Measurements from ENCODE around the gene HECTD4.
"Not testable (repeated sequence)": the region's sequence is repeated elsewhere in the genome, so short reads cannot be mapped to it uniquely, and the experiment has no call there.

HECTD4 gene

DNA sequence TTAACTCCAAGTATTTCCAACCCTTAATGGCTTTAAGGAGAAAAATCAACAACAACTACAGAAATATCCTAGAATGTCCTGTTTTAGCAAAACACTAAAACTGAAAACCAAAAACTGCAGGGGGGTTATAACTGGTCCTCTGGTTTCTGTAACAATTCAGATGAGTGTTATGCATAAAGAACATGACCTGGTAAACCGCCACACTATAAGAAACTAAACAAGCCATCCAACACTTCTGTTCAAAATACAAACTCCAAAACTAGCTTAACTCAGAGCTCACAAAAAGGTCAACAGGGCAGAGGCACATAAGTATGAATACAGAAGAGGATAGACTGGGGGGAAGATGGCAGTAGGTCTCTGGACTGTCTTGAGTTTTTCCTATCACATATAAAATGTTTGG, 38.0 kb downstream of the HECTD4 start:
- TF ChIP-seq, protein P1, sequence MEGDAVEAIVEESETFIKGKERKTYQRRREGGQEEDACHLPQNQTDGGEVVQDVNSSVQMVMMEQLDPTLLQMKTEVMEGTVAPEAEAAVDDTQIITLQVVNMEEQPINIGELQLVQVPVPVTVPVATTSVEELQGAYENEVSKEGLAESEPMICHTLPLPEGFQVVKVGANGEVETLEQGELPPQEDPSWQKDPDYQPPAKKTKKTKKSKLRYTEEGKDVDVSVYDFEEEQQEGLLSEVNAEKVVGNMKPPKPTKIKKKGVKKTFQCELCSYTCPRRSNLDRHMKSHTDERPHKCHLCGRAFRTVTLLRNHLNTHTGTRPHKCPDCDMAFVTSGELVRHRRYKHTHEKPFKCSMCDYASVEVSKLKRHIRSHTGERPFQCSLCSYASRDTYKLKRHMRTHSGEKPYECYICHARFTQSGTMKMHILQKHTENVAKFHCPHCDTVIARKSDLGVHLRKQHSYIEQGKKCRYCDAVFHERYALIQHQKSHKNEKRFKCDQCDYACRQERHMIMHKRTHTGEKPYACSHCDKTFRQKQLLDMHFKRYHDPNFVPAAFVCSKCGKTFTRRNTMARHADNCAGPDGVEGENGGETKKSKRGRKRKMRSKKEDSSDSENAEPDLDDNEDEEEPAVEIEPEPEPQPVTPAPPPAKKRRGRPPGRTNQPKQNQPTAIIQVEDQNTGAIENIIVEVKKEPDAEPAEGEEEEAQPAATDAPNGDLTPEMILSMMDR (IDR thresholded peaks at IDR 0.05; ENCODE audit: low read depth, low read length), result no peak
- no peak for DNase-seq (ENCODE audit: low read depth in 2 of 2)
- no peak overlapping the region for H3K4me3 ChIP-seq (replicated peaks in 1 of 2; ENCODE audit: low read depth in 2 of 2, low read length in 2 of 2)

DNA sequence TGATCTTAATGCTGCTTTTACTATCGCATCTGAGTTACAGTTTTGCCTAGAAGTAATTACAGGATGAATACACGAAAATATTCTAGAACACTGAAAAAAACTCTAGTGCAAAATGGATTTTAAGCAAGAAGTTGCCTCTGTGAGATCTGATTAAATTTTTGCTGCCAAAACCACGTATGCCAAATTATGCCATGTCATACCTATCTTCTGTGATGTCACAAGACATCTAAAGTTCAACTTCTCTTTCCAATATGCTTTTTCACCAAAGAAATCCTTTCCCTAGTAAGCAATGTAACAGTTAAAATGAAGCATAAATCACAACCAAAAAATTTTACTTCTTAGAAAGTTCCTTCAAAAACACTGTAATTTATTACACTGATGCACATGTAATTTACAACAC, 39.6 kb downstream of the HECTD4 start:
- DNase-seq (ENCODE audit: low read depth in 2 of 2), result no peak
- TF ChIP-seq, protein P1 (IDR thresholded peaks at IDR 0.05; ENCODE audit: low read depth, low read length), result no peak
- no peak overlapping the region for H3K4me3 ChIP-seq (replicated peaks in 1 of 2; ENCODE audit: low read depth in 2 of 2, low read length in 2 of 2)

DNA sequence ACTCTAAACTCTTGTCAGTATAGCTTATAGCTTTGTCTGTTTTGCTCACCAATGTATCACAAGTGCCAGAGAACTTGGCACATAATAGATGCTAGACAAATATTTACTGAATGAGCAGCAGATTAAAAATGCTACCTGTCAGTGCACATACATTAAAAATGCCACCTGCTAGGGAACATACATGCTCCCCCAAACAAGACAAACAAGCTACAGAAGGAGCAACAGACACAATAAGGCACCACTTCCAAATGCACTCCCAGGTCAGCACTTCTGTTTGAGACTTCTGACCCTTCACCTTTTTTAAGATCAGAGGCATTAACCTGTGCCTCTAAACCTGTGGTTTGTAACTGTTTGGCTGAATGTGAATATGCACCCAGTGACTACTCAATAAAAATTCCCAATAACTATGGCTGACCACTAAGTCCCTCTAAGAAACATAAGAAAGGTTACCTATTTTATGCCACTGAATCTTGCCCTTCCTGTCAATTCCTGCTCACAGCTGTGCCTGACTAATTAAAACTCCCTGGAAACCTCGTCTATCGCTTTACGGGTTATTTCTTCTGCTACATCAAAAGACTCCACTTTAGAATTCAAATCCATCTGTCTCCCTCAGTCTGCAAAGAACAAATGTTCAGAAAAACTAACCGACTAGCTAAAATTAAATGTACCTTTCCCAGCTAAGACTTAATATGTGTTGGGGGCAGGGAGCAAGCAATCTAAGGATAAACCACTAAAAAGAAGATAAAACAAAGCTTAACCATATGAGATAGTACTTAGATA, 41.0 kb downstream of the HECTD4 start:
- TF ChIP-seq, protein P1 (IDR thresholded peaks at IDR 0.05; ENCODE audit: low read depth, low read length), result no peak
- no peak overlapping the region for H3K4me3 ChIP-seq (replicated peaks in 1 of 2; ENCODE audit: low read depth in 2 of 2, low read length in 2 of 2)

GRCh38 chr12:112340230-112340629, 42.0 kb downstream of the HECTD4 start:
- TF ChIP-seq, protein P1 (IDR thresholded peaks at IDR 0.05; ENCODE audit: low read depth, low read length), result no peak
- no peak overlapping the region for H3K4me3 ChIP-seq (replicated peaks in 1 of 2; ENCODE audit: low read depth in 2 of 2, low read length in 2 of 2)
- no peak for DNase-seq (ENCODE audit: low read depth in 2 of 2)

More for the DNA sequence above, 41.0 kb downstream of the HECTD4 start:
- no peak for DNase-seq (ENCODE audit: low read depth in 2 of 2)

GRCh38 chr12:112334999-112335398, 47.2 kb downstream of the HECTD4 start:
- not testable (repeated sequence) for DNase-seq (ENCODE audit: low read depth in 2 of 2)

GRCh38 chr12:112333019-112333418, 49.2 kb downstream of the HECTD4 start:
- TF ChIP-seq, protein P1 (IDR thresholded peaks at IDR 0.05; ENCODE audit: low read depth, low read length), result no peak
- no peak for DNase-seq (ENCODE audit: low read depth in 2 of 2)
- H3K4me3 ChIP-seq (replicated peaks in 1 of 2; ENCODE audit: low read depth in 2 of 2, low read length in 2 of 2), result no peak overlapping the region

More at GRCh38 chr12:112334999-112335398, 47.2 kb downstream of the HECTD4 start:
- H3K4me3 ChIP-seq (replicated peaks in 1 of 2; ENCODE audit: low read depth in 2 of 2, low read length in 2 of 2), result not testable (repeated sequence)

GRCh38 chr12:112331886-112332285, 50.3 kb downstream of the HECTD4 start:
- TF ChIP-seq, protein P1 (IDR thresholded peaks at IDR 0.05; ENCODE audit: low read depth, low read length), result no peak
- no peak for DNase-seq (ENCODE audit: low read depth in 2 of 2)
- H3K4me3 ChIP-seq (replicated peaks in 1 of 2; ENCODE audit: low read depth in 2 of 2, low read length in 2 of 2), result no peak overlapping the region
